ENCODE results near the gene SLC12A3. TPM values are rescaled to one million over a fixed set of nuclear protein-coding genes. Genes with fewer than 3 reads are reported as not detected.

The SLC12A3 gene
- polyA plus RNA-seq, 3 donors: 0.03 TPM; not detected in 2

DNA sequence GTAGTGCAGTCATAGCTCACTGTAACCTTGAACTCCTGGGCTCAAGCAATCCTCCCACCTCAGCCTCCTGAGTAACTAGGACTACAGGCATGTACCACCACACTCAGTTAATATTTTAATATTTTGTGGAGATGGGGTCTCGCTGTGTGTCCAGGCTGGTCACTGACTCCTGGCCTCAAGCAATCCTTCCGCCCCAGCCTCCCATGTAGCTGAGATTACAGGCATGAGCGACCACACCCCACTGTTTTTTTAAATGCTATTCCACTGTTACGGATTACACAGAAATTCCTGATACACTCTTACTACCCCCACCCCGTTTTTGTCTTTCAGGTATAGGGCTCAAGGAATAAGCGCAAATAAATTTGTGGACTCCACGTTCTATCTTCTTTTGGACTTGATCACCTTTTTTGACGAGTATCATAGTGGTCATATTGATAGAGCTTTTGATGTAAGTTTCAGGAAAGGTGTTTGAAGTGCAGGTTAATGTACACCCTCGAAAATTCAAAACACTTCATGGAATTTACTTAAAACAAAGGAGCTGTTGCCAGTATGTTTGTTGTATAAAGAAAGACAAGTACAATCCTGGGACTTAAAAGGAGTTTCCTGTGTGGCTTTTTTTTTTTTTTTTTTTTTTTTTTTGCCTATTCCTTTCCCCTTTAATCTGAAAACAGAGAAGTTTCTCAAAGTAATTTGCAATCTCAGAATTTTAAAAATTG lies 26.2 kb upstream of the SLC12A3 start:
- no peak overlapping the region for H2AFZ ChIP-seq (ENCODE audit: insufficient read depth, low read depth, low read length, poor library complexity, severe bottlenecking)
- no peaks in the 10 kb centered on the region for H3K79me2 ChIP-seq (ENCODE audit: insufficient read depth, low read length)
- no peak overlapping the region for H3K27ac ChIP-seq (ENCODE audit: low read depth in 1 of 2, low read length in 2 of 2)
- peaks cover 0 to 2% (median 0%) of the 10 kb centered on the region in 3 donors for H3K27me3 Mint-ChIP-seq (ENCODE audit: low read depth in 3 of 3)
- H3K4me2 ChIP-seq (replicated peaks; ENCODE audit: extremely low read depth, low read length, poor library complexity, severe bottlenecking): no peak overlapping the region
- no peak for TF ChIP-seq CTCF (IDR thresholded peaks at IDR 0.05)
- H3K36me3 ChIP-seq (replicated peaks in 1 of 2; ENCODE audit: control insufficient read depth in 1 of 2, insufficient read depth in 2 of 2, low read length in 2 of 2): peaks cover 91 to 98% of the 10 kb centered on the region in 2 donors
- no peaks in the 10 kb centered on the region for H3K9me3 ChIP-seq (replicated peaks in 1 of 2; ENCODE audit: control insufficient read depth in 1 of 2, insufficient read depth in 1 of 2, low read length in 2 of 2)
- H3K9me3 Mint-ChIP-seq: no peaks in the 10 kb centered on the region
- no peak overlapping the region for H3K9ac ChIP-seq (ENCODE audit: insufficient read depth, low read length, poor library complexity, severe bottlenecking)
- H3K4me1 ChIP-seq (ENCODE audit: control insufficient read depth in 1 of 2, insufficient read depth in 2 of 2, low read length in 2 of 2): no peaks in the 10 kb centered on the region
- intact Hi-C loops (cut with micrococcal nuclease): no loop called here
- no peak overlapping the region for H3K4me3 Mint-ChIP-seq
- H4K20me1 ChIP-seq (ENCODE audit: insufficient read depth, low read length): no peaks in the 10 kb centered on the region
- H3K27me3 ChIP-seq (ENCODE audit: control insufficient read depth in 2 of 2, insufficient read depth in 2 of 2, low read length in 2 of 2): no peaks in the 10 kb centered on the region
- H3K36me3 Mint-ChIP-seq: peaks cover 85 to 99% of the 10 kb centered on the region in 2 donors
- H3K27ac Mint-ChIP-seq: peak overlapping the region in 2 of 7 donors; percentile 31 to 44
- no peaks in the 10 kb centered on the region for H3K4me1 Mint-ChIP-seq
- H3K4me3 ChIP-seq (replicated peaks in 1 of 3; ENCODE audit: low read depth in 2 of 3, low read length in 3 of 3): no peak overlapping the region
- no peak for DNase-seq
- 100% methylated on average over 3 of the region's 9 CpGs for WGBS (ENCODE audit: insufficient coverage)

DNA sequence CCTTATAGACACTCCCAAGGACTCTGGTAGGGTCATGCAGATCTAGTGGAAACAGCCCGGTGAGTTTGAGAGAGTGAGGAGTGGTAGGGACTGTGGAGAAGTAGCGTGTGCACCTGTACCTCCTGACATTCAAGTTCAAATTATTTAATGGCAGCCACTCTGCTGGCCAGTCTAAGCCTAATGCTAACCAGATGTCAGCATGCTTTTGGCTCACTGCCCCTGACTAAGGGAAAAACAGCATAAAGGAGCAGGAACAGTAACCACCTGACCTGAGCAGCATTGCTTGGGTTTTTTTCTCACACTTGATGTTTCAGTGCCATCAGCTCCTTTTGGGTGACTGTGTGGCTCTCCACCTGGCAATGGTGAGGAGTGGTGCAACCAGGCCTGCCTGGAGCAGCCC lies 23.8 kb upstream of the SLC12A3 start:
- no peak for TF ChIP-seq CTCF (IDR thresholded peaks at IDR 0.05)
- no peak overlapping the region for H3K4me3 ChIP-seq (replicated peaks in 1 of 3; ENCODE audit: low read depth in 2 of 3, low read length in 3 of 3)
- Mint-ChIP-seq H3K27me3 (ENCODE audit: low read depth in 3 of 3) (peaks cover 0 to 2% (median 2%) of the 10 kb centered on the region in 3 donors), H3K4me1 (no peaks in the 10 kb centered on the region), H3K4me3 (no peak overlapping the region), H3K9me3 (no peaks in the 10 kb centered on the region), H3K36me3 (peaks cover 88 to 96% of the 10 kb centered on the region in 2 donors), H3K27ac (peak overlapping the region in 2 of 7 donors; percentile 4 to 47)
- no peaks in the 10 kb centered on the region for H3K9me3 ChIP-seq (replicated peaks in 1 of 2; ENCODE audit: control insufficient read depth in 1 of 2, insufficient read depth in 1 of 2, low read length in 2 of 2)
- no peak overlapping the region for H3K27ac ChIP-seq (ENCODE audit: low read depth in 1 of 2, low read length in 2 of 2)
- 100% methylated on average over 2 of the region's 2 CpGs for WGBS (ENCODE audit: insufficient coverage)
- no peaks in the 10 kb centered on the region for H3K79me2 ChIP-seq (ENCODE audit: insufficient read depth, low read length)
- no peaks in the 10 kb centered on the region for H4K20me1 ChIP-seq (ENCODE audit: insufficient read depth, low read length)
- H3K4me2 ChIP-seq (replicated peaks; ENCODE audit: extremely low read depth, low read length, poor library complexity, severe bottlenecking): no peak overlapping the region
- H2AFZ ChIP-seq (ENCODE audit: insufficient read depth, low read depth, low read length, poor library complexity, severe bottlenecking): no peak overlapping the region
- peaks cover 82 to 98% of the 10 kb centered on the region in 2 donors for H3K36me3 ChIP-seq (replicated peaks in 1 of 2; ENCODE audit: control insufficient read depth in 1 of 2, insufficient read depth in 2 of 2, low read length in 2 of 2)
- DNase-seq: no peak
- H3K4me1 ChIP-seq (ENCODE audit: control insufficient read depth in 1 of 2, insufficient read depth in 2 of 2, low read length in 2 of 2): no peaks in the 10 kb centered on the region
- no peaks in the 10 kb centered on the region for H3K27me3 ChIP-seq (ENCODE audit: control insufficient read depth in 2 of 2, insufficient read depth in 2 of 2, low read length in 2 of 2)
- intact Hi-C loops (cut with micrococcal nuclease): no loop called here
- no peak overlapping the region for H3K9ac ChIP-seq (ENCODE audit: insufficient read depth, low read length, poor library complexity, severe bottlenecking)

All from CD14-positive monocyte (primary cell).